WI38 (cell line): ENCODE data around the gene RTL1.

Experiments used
- H3K4me3 ChIP-seq: 2 replicates; pipeline ENCODE4 v1.5.1; 2011; ENCODE audit warnings: low read depth, mild to moderate bottlenecking, control low read depth, low read length
- CTCF ChIP-seq: IDR thresholded peaks from 2 replicates; pipeline ENCODE4 v1.5.1; 2012; ENCODE audit warnings: low read depth, mild to moderate bottlenecking, control low read depth, low read length

The RTL1 gene

GRCh38 chr14:100838493-100839314 lies 64.8 kb downstream of the RTL1 start:
- no peak overlapping the region for H3K4me3 ChIP-seq
- TF ChIP-seq CTCF: no peak

GRCh38 chr14:100837805-100838350 lies 65.6 kb downstream of the RTL1 start:
- no peak overlapping the region for H3K4me3 ChIP-seq
- no peak for TF ChIP-seq CTCF

- H3K4me3 ChIP-seq: no peak overlapping the region
- no peak for TF ChIP-seq CTCF
Measured at GRCh38 chr14:100836941-100837804, 66.3 kb downstream of the RTL1 start.

- no peak for TF ChIP-seq CTCF
- no peak overlapping the region for H3K4me3 ChIP-seq
Measured at GRCh38 chr14:100836311-100836805, 67.2 kb downstream of the RTL1 start.

- no peak overlapping the region for H3K4me3 ChIP-seq
- no peak for TF ChIP-seq CTCF
Measured at GRCh38 chr14:100835548-100836310, 67.8 kb downstream of the RTL1 start.

GRCh38 chr14:100834794-100835547 lies 68.6 kb downstream of the RTL1 start:
- TF ChIP-seq CTCF: no peak
- no peak overlapping the region for H3K4me3 ChIP-seq
